Measurements from ENCODE around the gene GREM2. TPM values are rescaled to one million over a fixed set of nuclear protein-coding genes. Genes with fewer than 3 reads are reported as not detected.

The GREM2 gene
- total RNA-seq, 1 donor from 2014 or later = 1.1 TPM

- intact Hi-C loops (cut with micrococcal nuclease) = loop anchor here (5.0 to 10.0 kb wide), 2 partner anchors 894 to 904 kb away; partner anchors contain the start of gene FH
Observed at GRCh38 chr1:240611228-240611618, 732 bp downstream of the GREM2 start.

- intact Hi-C loops (cut with micrococcal nuclease) = loop anchor here (5.0 to 10.0 kb wide), 2 partner anchors 893 to 904 kb away; partner anchors contain the start of gene FH
Observed at GRCh38 chr1:240610636-240611035, 1.3 kb downstream of the GREM2 start.

GRCh38 chr1:240609527-240610060 lies 2.4 kb downstream of the GREM2 start:
- intact Hi-C loops (cut with micrococcal nuclease) = loop anchor here (5.0 to 10.0 kb wide), 2 partner anchors 892 to 905 kb away; partner anchors contain the start of gene FH

- intact Hi-C loops (cut with micrococcal nuclease) = loop anchor here (1.0 kb wide), 1 partner anchor 153 kb away; no protein-coding TSS in a partner anchor
Observed at GRCh38 chr1:240608707-240609106, 3.2 kb downstream of the GREM2 start.

- intact Hi-C loops (cut with micrococcal nuclease) = no loop called here
Observed at GRCh38 chr1:240607006-240607405, 4.9 kb downstream of the GREM2 start.

- intact Hi-C loops (cut with micrococcal nuclease) = loop anchor here (1.0 kb wide), 1 partner anchor 147 kb away; no protein-coding TSS in a partner anchor
Observed at GRCh38 chr1:240602189-240602588, 9.8 kb downstream of the GREM2 start.

- intact Hi-C loops (cut with micrococcal nuclease) = no loop called here
Observed at GRCh38 chr1:240599830-240600229, 12.1 kb downstream of the GREM2 start.

GRCh38 chr1:240599299-240599698 lies 12.7 kb downstream of the GREM2 start:
- intact Hi-C loops (cut with micrococcal nuclease) = no loop called here

- intact Hi-C loops (cut with micrococcal nuclease) = no loop called here
Observed at GRCh38 chr1:240598216-240599001, 13.5 kb downstream of the GREM2 start.

GRCh38 chr1:240597153-240597745 lies 14.7 kb downstream of the GREM2 start:
- intact Hi-C loops (cut with micrococcal nuclease) = no loop called here

GRCh38 chr1:240595476-240595875 lies 16.5 kb downstream of the GREM2 start:
- intact Hi-C loops (cut with micrococcal nuclease) = no loop called here

GRCh38 chr1:240591564-240591963 lies 20.4 kb downstream of the GREM2 start:
- intact Hi-C loops (cut with micrococcal nuclease) = no loop called here

- intact Hi-C loops (cut with micrococcal nuclease) = no loop called here
Observed at GRCh38 chr1:240591078-240591477, 20.9 kb downstream of the GREM2 start.

- intact Hi-C loops (cut with micrococcal nuclease) = no loop called here
Observed at GRCh38 chr1:240589585-240590110, 22.3 kb downstream of the GREM2 start.

GRCh38 chr1:240586006-240586405 lies 25.9 kb downstream of the GREM2 start:
- intact Hi-C loops (cut with micrococcal nuclease) = no loop called here

GRCh38 chr1:240582953-240583352 lies 29.0 kb downstream of the GREM2 start:
- intact Hi-C loops (cut with micrococcal nuclease) = no loop called here

- intact Hi-C loops (cut with micrococcal nuclease) = no loop called here
Observed at GRCh38 chr1:240579511-240579910, 32.4 kb downstream of the GREM2 start.

GRCh38 chr1:240577095-240577494 lies 34.9 kb downstream of the GREM2 start:
- intact Hi-C loops (cut with micrococcal nuclease) = loop anchor here (2.0 kb wide), 1 partner anchor 36 kb away; no protein-coding TSS in a partner anchor

- intact Hi-C loops (cut with micrococcal nuclease) = loop anchor here (1.0 to 2.0 kb wide), 3 partner anchors 35 to 121 kb away; partner anchors contain the start of gene GREM2
Observed at GRCh38 chr1:240575981-240576662, 35.8 kb downstream of the GREM2 start.

- intact Hi-C loops (cut with micrococcal nuclease) = no loop called here
Observed at GRCh38 chr1:240572328-240572727, 39.6 kb downstream of the GREM2 start.

GRCh38 chr1:240571782-240572181 lies 40.2 kb downstream of the GREM2 start:
- intact Hi-C loops (cut with micrococcal nuclease) = no loop called here

Measured in T-helper 1 cell treated with Interleukin-12 subunit alpha and Interleukin-12 subunit beta and Interleukin-4 antibody, amounts not matched to agents 30 ng/mL and 1 ng/mL, for 36 hours (primary cell).